GM21786 (cell line): ENCODE results near the gene PPP1R3C.

Source experiments
- ATAC-seq: cut with Tn5 transposase; IDR thresholded peaks from one replicate; pipeline ENCODE4 v1.9.1; 2021; ENCODE audit not compliant: unreplicated experiment

Gene PPP1R3C

DNA sequence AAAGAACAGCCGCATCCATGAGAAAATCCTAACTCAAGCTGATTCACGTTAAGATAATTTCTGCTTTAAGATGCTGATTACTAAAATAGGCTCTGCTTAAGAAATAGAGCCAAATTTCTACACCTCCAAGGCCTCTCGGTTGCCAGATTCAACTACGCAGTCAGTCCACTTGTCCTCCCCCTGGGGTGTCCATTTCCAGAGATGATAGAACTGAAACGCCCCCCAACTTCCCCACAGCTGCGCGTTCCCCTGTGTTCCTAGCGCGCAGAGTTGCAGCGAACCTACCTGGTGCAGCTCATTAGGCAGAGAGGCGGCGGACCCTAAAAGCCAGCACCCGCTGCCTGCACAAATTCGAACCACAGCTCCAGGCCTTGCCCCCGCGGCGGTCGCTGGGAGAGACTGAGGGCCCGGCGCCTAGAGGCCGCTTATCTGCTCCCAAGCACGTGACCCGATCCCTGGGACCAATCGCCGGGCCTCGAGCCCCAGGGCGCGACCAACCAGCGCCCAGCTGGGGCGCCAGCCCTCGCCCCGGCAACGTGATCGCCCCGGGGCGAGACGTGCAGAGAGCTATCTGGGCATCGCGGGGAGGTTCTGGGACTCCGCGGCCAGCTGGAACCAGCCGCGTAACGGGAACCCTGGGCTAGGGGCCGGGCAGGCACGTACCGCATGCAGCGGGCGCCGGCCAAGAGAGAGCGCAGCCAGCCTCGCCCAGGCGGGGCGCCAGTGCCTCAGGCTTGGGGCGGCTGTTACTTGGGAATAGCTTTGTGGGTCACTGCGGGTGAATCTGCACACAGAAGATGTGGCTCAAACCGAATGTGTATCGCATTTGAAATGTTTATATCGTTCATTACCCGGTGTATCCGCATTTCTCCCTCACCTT lies at the start of gene PPP1R3C:
PPP1R3C (minus strand) TSS at position 401 of the 880 bp plus-strand sequence; CDS start at position 299, 102 bp downstream.
- peak; percentile 70 for ATAC-seq

GRCh38 chr10:91681361-91682276 lies 48.7 kb upstream of the PPP1R3C start:
- no peak for ATAC-seq

DNA sequence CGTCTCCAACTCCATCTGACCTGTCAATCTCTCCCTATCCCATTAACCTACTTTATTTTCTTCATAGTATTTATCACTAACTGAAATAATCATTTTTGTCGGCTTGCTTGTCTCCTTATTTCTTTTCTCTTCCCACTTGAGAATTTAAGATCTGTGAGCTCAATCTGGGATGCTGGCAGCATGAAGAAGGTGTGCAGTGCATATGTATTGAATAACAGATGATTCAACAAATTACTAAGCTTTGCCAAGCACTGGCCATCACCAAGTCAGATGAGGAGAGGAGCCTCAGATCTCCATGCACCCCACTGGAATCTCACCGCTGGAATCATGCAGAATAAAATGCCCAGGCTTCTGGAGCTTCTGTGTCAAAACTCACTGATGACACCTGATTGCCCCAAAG lies 47.6 kb upstream of the PPP1R3C start:
- no peak for ATAC-seq

DNA sequence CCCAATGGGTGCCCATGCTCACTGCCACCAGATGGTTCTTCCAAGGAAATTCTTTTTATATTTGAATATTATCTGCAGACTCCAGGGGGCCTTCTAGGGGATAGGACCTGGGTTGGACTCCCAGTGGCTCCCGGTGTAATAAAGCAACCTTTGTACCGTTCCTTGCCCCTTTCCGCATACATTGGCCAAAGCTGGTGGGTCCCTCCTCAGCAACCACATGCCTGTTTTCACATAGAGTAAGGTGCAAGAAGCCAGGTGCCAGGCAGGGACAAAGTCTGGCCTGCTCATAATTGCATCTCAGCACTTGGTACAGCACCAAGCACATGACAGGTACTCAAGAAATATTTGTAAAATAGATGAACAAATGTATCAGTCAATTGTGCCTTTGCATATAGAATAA lies 46.4 kb upstream of the PPP1R3C start:
- ATAC-seq, result no peak

- no peak for ATAC-seq
These were observed 45.0 kb upstream of the PPP1R3C start for GRCh38 chr10:91677911-91678310.

GRCh38 chr10:91672021-91672608 lies 39.2 kb upstream of the PPP1R3C start:
- ATAC-seq, result no peak

GRCh38 chr10:91668913-91669312 lies 36.0 kb upstream of the PPP1R3C start:
- no peak for ATAC-seq

DNA sequence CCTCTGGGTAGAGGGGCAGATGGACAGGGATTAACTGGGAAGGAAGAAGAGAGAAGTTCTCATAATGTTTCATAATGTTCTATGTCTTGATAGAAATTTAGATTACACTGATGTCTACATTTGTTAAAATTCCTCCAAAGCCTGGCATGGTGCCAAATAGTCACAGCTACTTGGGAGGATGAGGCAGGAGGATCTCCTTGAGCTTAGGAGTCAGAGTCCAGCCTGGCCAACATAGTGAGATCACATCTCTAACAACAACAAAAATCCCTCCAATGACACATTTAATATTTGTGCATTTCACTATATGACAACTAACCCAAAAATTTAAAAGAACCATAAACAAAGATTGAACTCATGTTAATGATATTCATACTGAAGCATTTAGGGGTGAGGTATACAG lies 33.0 kb upstream of the PPP1R3C start:
- no peak for ATAC-seq

GRCh38 chr10:91664426-91664825 lies 31.6 kb upstream of the PPP1R3C start:
- no peak for ATAC-seq

GRCh38 chr10:91662993-91663392 lies 30.1 kb upstream of the PPP1R3C start:
- ATAC-seq, result no peak

DNA sequence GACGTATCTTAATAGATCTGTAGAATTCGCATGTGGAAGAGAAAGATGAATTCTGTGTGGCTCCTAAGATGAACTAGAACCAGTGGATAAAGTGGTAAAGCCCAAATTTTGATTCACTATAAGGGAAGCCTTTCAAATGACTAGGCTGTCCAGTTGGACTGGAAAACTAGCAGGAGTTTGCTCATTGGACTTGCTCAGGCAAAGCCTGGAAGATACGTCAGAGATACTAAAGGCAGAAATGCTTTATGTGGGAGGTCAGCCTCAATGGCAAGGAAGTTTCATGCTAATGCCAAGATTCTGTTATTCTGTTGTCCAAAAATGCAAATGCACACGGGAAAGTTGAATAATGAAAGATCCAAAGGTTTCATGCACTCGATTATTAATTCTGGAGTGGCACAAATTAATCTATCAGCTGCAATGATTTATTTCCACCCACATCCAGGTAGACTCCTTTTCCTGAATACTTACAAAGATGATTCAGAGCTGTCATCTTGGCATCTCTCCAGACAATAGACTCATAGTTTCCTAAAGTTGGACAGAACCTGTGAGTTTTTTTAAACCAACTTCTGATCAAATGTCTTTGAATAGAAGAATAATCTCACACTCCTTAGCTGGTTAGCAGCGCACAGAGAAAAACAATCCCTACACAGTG lies 20.5 kb upstream of the PPP1R3C start:
- ATAC-seq, result no peak

DNA sequence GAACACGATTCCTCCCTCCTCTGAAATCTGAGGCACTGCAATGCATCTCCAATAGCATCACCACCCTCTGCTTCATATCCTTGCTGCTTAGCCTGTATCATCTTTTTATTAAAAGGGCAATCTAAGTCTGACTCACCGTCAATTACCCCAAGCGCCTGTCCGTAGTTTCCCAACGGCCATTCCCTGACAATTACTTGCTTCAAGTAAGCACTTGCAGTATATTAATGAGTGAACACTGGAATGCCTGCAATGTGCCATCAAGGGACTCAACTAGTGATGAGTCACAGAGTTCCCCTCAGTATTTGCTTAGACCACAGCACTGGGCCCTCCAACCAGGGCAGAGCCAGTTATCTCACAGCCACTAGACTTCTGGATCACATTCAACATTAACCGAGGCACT lies 19.5 kb upstream of the PPP1R3C start:
- no peak for ATAC-seq

DNA sequence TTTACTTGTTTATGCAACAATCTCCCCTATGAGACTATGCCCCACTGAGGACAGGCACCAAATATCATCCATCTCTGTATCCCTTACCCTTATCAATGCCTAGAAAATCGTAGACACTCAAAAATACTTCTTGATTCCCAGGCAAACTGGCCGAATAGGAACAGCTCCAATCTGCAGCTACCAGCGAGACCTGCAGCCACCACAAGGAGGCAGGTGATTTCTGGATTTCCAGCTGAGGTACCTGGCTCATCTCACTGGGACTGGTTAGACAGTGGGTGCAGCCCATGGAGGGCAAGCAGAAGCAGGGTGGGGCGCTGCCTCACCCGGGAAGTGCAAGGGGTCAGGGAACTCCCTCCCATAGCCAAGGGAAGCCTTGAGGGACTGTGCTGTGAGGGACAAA lies 10.8 kb upstream of the PPP1R3C start:
- ATAC-seq, result no peak

DNA sequence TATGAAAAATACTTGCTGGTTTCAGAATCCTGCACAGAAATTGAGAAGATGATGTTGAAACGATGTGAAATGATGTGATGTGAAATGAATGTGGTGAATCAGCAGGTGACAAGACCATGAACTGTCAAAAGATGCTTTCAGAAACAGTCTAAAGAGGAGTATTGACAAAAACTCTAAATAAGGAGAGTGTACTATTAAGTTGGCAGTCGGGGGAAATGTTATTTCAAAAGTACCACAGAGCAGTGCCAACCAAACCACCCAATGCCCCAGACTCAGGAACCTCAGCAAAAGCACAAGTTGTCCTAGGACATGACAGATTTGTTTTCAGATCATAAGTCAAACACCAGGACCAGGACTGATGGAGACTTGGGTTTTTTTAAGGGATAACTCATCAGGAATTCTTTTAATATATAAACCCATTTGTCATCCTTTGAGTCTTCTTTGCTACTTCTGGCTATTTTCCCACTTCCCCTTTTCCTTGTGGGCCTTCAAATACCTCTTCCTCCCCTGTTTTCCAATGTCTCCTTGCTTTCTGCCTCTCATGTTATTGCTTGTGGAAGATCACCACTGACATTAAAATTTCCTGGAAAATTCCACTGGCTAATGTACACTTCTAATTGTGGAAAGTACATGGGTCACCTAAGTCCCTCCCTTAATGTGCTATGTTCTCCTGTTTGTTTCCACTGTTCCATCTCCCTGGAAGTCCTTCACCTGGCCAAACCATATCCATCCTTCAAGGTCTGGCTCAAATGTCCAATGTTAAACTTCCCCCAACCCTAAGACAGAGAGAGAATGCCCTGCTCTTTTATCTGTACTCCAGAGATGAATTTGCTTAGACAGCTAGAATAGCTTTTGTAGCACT lies 10.2 kb upstream of the PPP1R3C start:
- ATAC-seq, result no peak

DNA sequence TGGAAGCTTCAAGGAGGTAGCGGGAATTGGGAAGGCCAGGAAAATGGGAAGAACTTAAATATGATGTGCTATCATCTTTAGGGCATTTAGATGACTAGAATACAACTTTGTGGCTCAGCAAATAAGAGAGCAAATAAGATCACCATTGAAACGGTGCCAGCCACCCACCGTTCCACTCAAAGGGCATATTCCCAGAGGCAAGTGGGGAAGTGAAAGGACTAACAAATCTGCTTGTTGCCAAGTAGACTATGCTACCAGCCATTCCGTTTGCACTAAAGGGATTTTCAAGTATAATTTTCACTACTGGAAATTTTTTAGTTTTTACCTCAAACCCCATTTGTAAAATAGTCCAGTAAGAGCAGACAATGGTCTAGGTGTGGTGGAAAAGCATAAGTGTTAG lies 4.0 kb upstream of the PPP1R3C start:
- ATAC-seq, result no peak

- ATAC-seq, result no peak
These were observed 2.8 kb upstream of the PPP1R3C start for GRCh38 chr10:91635401-91636400.

DNA sequence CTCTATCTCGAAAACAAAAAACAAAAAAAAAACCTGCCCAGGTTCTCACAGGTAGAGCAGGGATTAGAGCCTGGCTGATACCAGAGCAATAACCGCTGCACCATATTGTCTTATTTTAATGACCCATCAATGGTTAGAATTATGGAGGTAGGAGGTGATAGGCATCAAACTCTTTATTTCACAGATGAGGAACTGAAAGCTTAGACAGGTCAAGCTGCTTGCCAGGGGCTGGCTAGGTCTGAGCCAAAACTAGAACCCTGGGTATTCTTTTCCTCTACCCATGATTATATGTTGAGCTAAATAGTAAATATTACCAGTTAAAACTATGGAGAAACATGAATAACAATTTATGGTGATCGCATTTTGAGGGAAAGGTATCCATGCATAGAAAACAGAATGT lies 2.0 kb upstream of the PPP1R3C start:
- no peak for ATAC-seq

DNA sequence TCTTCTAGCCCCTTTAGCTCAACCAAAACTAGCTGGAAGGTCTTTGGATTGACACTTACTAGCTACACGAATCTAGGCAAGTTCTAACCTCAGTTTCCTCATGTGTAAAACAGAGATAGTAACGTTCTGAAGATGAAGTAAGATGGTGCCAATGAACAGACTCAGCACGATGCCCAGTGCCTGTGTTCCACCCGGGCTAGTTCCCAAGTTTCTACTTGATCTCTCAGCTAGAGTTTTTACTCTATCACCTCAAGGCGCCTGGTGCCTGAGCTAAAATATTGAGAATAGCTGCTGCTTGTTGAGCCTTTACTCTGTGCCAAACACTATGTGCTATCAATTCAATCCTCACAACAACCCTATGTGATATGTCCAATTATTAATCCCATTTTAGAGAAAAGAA lies 1.4 kb upstream of the PPP1R3C start:
- ATAC-seq, result no peak

DNA sequence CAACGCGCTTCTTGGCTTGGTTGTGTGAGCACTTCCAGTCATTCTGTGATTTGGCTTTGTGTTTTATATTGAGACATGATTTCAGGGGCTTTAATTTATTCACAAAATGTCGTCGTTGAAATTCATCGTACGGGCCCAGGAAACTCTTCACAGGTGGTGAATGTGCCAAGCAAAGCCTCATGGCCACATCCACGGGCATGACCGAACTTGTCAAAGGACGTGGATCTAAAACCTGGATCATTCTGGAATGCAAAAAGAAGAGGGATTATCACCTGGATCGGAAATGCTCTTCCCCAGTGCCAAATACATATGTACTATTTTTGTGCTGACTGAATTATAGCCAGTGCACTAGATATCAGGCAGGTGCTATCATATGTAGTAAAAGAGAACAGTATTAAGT lies 2.2 kb downstream of the PPP1R3C start:
- ATAC-seq, result no peak
